Measurements from ENCODE around the gene DSE.

The DSE gene

GRCh38 chr6:116419069-116419786, 48.5 kb downstream of the DSE start:
- DNase-seq, result no peak

GRCh38 chr6:116420341-116420740, 49.6 kb downstream of the DSE start:
- DNase-seq, result no peak

- DNase-seq, result no peak
These were observed 51.5 kb downstream of the DSE start for GRCh38 chr6:116422238-116422637.

- no peak for DNase-seq
These were observed 53.3 kb downstream of the DSE start for GRCh38 chr6:116424001-116424400.

GRCh38 chr6:116426551-116426950, 55.8 kb downstream of the DSE start:
- DNase-seq, result no peak

GRCh38 chr6:116429111-116429510, 58.4 kb downstream of the DSE start:
- DNase-seq, result no peak

GRCh38 chr6:116430860-116431259, 60.1 kb downstream of the DSE start:
- no peak for DNase-seq

GRCh38 chr6:116431964-116432595, 61.3 kb downstream of the DSE start:
- DNase-seq, result no peak

GRCh38 chr6:116433206-116433712, 62.5 kb downstream of the DSE start:
- DNase-seq, result no peak

- DNase-seq, result no peak
These were observed 63.4 kb downstream of the DSE start for GRCh38 chr6:116434056-116434725.

GRCh38 chr6:116436586-116436985, 65.8 kb downstream of the DSE start:
- DNase-seq, result no peak

- no peak for DNase-seq
These were observed 66.9 kb downstream of the DSE start for GRCh38 chr6:116437656-116438055.

GRCh38 chr6:116438590-116439448, 68.1 kb downstream of the DSE start:
- DNase-seq, result no peak

GRCh38 chr6:116439522-116440051, 68.8 kb downstream of the DSE start:
- DNase-seq, result no peak

GRCh38 chr6:116443105-116443504, 72.4 kb downstream of the DSE start:
- DNase-seq, result no peak

- no peak for DNase-seq
These were observed 73.3 kb downstream of the DSE start for GRCh38 chr6:116444092-116444491.

- no peak for DNase-seq
These were observed 73.8 kb downstream of the DSE start for GRCh38 chr6:116444575-116444974.

- DNase-seq, result peak; percentile 38
These were observed 74.4 kb downstream of the DSE start for GRCh38 chr6:116445102-116445501.

- no peak for DNase-seq
These were observed 75.7 kb downstream of the DSE start for GRCh38 chr6:116446399-116446798.

GRCh38 chr6:116447052-116447451, 76.3 kb downstream of the DSE start:
- DNase-seq, result no peak

GRCh38 chr6:116447496-116448011, 76.8 kb downstream of the DSE start:
- DNase-seq, result no peak

- DNase-seq, result no peak
These were observed 78.8 kb downstream of the DSE start for GRCh38 chr6:116449565-116449964.
